ENCODE measurements around the gene CRMP1. TPM values are rescaled to one million over a fixed set of nuclear protein-coding genes. Genes with fewer than 3 reads are reported as not detected.

CRMP1 gene
- total and polyA plus RNA-seq, 9 of the 15 experiments (the other 6 are each of a cell fraction or from before 2014, with no cell fraction given) = 0.03 to 0.04 TPM; not detected in 7

DNA sequence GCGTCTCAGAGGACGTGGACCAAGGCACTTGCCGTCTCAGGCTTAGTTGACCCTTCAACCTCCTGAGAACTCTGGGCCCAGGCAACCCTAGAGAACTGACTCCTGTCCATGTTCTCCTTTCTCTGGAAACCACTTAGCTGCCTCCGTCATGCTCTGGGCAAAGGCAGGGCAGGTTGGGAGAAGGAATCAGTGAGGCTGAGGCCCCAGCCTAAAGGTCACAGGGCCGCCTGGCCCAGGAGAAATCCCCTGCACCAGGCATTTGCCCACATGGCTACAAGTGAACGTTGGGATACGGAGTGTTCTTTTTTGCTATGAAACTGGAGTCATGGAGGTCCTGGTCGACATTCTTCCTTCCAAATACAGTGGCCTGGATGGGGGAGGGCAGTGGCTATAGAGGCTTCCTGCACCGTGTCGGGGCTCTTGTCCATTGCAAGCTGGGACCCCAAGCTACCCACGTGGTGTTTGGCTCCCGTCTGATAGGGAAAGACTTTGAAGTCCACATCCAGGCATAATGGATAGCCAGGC lies 76.0 kb downstream of the CRMP1 start:
- POLR2A ChIA-PET = interaction anchor here (0.7 kb wide), 1 partner anchor 926 kb away, joined by 3 read pairs; no protein-coding TSS in a partner anchor
- TF ChIP-seq ZNF239 (CRISPR knock-in tag; IDR thresholded peaks at IDR 0.05) (no peak), FOXM1 (IDR thresholded peaks at IDR 0.05; ENCODE audit: low read depth) (no peak), FOXM1 (CRISPR knock-in tag; IDR thresholded peaks at IDR 0.05; ENCODE audit: low read depth) (no peak), STAT5A (IDR thresholded peaks at IDR 0.05; ENCODE audit: borderline replicate concordance, low read length) (no peak), TAF1 (IDR thresholded peaks at IDR 0.05; ENCODE audit: control insufficient read depth, extremely low read depth, insufficient read depth, low read length, severe bottlenecking) (no peak), POU5F1 (IDR thresholded peaks at IDR 0.05; ENCODE audit: borderline replicate concordance, low read depth, low read length, partially characterized antibody) (no peak), ZNF436 (CRISPR knock-in tag; IDR thresholded peaks at IDR 0.05) (no peak), EWSR1 (IDR thresholded peaks at IDR 0.05; ENCODE audit: borderline replicate concordance, low read depth, partially characterized antibody) (no peak), TRIM28 (IDR thresholded peaks at IDR 0.05) (no peak), MCM5 (IDR thresholded peaks at IDR 0.05; ENCODE audit: low read depth) (no peak), NFXL1 (CRISPR knock-in tag; IDR thresholded peaks at IDR 0.05) (no peak), PCBP2 (IDR thresholded peaks at IDR 0.05; ENCODE audit: low read depth, low read length, poor library complexity, severe bottlenecking) (no peak), PHTF2 (CRISPR knock-in tag; IDR thresholded peaks at IDR 0.05) (no peak), CC2D1A (IDR thresholded peaks at IDR 0.05) (no peak), ZNF644 (tag; IDR thresholded peaks at IDR 0.05; ENCODE audit: low read depth) (no peak), IRF2 (CRISPR knock-in tag; IDR thresholded peaks at IDR 0.05) (no peak), RAD51 (IDR thresholded peaks at IDR 0.05; ENCODE audit: borderline replicate concordance, low read depth) (no peak), NUFIP1 (IDR thresholded peaks at IDR 0.05; ENCODE audit: partially characterized antibody) (no peak)
- TF ChIP-seq, protein P1, sequence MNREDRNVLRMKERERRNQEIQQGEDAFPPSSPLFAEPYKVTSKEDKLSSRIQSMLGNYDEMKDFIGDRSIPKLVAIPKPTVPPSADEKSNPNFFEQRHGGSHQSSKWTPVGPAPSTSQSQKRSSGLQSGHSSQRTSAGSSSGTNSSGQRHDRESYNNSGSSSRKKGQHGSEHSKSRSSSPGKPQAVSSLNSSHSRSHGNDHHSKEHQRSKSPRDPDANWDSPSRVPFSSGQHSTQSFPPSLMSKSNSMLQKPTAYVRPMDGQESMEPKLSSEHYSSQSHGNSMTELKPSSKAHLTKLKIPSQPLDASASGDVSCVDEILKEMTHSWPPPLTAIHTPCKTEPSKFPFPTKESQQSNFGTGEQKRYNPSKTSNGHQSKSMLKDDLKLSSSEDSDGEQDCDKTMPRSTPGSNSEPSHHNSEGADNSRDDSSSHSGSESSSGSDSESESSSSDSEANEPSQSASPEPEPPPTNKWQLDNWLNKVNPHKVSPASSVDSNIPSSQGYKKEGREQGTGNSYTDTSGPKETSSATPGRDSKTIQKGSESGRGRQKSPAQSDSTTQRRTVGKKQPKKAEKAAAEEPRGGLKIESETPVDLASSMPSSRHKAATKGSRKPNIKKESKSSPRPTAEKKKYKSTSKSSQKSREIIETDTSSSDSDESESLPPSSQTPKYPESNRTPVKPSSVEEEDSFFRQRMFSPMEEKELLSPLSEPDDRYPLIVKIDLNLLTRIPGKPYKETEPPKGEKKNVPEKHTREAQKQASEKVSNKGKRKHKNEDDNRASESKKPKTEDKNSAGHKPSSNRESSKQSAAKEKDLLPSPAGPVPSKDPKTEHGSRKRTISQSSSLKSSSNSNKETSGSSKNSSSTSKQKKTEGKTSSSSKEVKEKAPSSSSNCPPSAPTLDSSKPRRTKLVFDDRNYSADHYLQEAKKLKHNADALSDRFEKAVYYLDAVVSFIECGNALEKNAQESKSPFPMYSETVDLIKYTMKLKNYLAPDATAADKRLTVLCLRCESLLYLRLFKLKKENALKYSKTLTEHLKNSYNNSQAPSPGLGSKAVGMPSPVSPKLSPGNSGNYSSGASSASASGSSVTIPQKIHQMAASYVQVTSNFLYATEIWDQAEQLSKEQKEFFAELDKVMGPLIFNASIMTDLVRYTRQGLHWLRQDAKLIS (CRISPR knock-in tag; IDR thresholded peaks at IDR 0.05) = no peak
- Histone ChIP-seq H2AFZ (ENCODE audit: low read depth, low read length) (no peak overlapping the region), H4K20me1 (replicated peaks; ENCODE audit: control insufficient read depth, insufficient read depth, low read length) (no peaks in the 10 kb centered on the region), H3K4me3 (no peak overlapping the region), H3K9ac (ENCODE audit: insufficient read depth in 1 of 2, low read depth in 2 of 2, low read length in 2 of 2) (no peak overlapping the region), H3K4me1 (replicated peaks in 1 of 2; ENCODE audit: control insufficient read depth in 2 of 2, insufficient read depth in 2 of 2, low read length in 2 of 2) (no peaks in the 10 kb centered on the region), H3K27ac (ENCODE audit: extremely low read depth, low read depth, low read length) (no peak overlapping the region), H3K79me2 (ENCODE audit: control insufficient read depth, insufficient read depth, low read length) (no peaks in the 10 kb centered on the region), H3K9me1 (ENCODE audit: control insufficient read depth, insufficient read depth, low read length) (no peaks in the 10 kb centered on the region), H3K9me3 (replicated peaks; ENCODE audit: control insufficient read depth, insufficient read depth, low read depth, low read length) (no peaks in the 10 kb centered on the region), H3K4me2 (ENCODE audit: insufficient read depth, low read length) (no peak overlapping the region), H3K36me3 (ENCODE audit: control insufficient read depth, insufficient read depth, low read length) (no peaks in the 10 kb centered on the region), H3K27me3 (ENCODE audit: control insufficient read depth in 2 of 2, insufficient read depth in 2 of 2, low read length in 2 of 2) (no peaks in the 10 kb centered on the region)
- DNase-seq (ENCODE audit: extremely low read depth in 1 of 4, low spot score in 3 of 4) (no peak), FAIRE-seq (no peak), ATAC-seq (no peak)
- intact Hi-C loops (cut with micrococcal nuclease) = no loop called here
- BruUV-seq (replicated peaks) = no TSS peak
- 21% methylated on average over 12 of the region's 12 CpGs for WGBS (ENCODE audit: insufficient coverage, low coverage, missing lambda C conversion rate)
- CTCF ChIA-PET (ENCODE audit: low intra/inter-chr PET ratio) = no interaction called here
- in situ Hi-C loops (cut with MboI) = loop anchor here (25.0 kb wide), 1 partner anchor 1330 kb away; no protein-coding TSS in a partner anchor
